PC-9 (cell line): Measurements from ENCODE around the gene RGS6. TPM values are rescaled to one million over a fixed set of nuclear protein-coding genes. Genes with fewer than 3 reads are reported as not detected.

Source experiments
- BruUV-seq: library from RNA; stranded (reverse); fragments of 400-500 nt; replicated peaks from 2 replicates; lab custom pipeline; 2021; lab: Mats Ljungman, UMichigan
- CTCF ChIA-PET: fragments of 300-600 bp; sonication (Branson Sonifier 250); formaldehyde crosslinking; loops from one replicate; lab custom pipeline; 2022; ENCODE audit warnings: antibody characterized with exemption; lab: Charles Lee
- POLR2A ChIA-PET: fragments of 300-600 bp; sonication (Branson Sonifier 250); formaldehyde crosslinking; loops from one replicate; lab custom pipeline; 2022; ENCODE audit warnings: antibody characterized with exemption; ENCODE audit not compliant: unreplicated experiment; lab: Charles Lee
- DNase-seq, 2 experiments: peaks; one replicate each; pipeline versions ENCODE4 v3.0.0 to v3.0.0-alpha.2; 2015 to 2022; ENCODE audit warnings: mixed read lengths in 1 of 2
- H2AFZ ChIP-seq: fragments of 200-600 bp; sonication (generic); 2 replicates; pipeline ENCODE4 v1.8.1; 2017; ENCODE audit warnings: antibody characterized with exemption
- H3F3A ChIP-seq: fragments of 200-600 bp; sonication (generic); 2 replicates; pipeline ENCODE4 v1.8.1; 2017; ENCODE audit warnings: antibody characterized with exemption, mild to moderate bottlenecking, low read depth; ENCODE audit not compliant: insufficient read depth
- H3K27ac ChIP-seq: fragments of 200-600 bp; sonication (generic); 2 replicates; pipeline ENCODE4 v1.6.1; 2016; ENCODE audit warnings: mixed run types
- H3K27me3 ChIP-seq: fragments of 200-600 bp; sonication (generic); 2 replicates; pipeline ENCODE4 v1.6.1; 2016; ENCODE audit warnings: low read depth, mixed run types; ENCODE audit not compliant: insufficient read depth
- H3K36me3 ChIP-seq: fragments of 200-600 bp; sonication (generic); 2 replicates; pipeline ENCODE4 v1.6.1; 2016; ENCODE audit warnings: low read depth, mixed run types
- H3K4me1 ChIP-seq: fragments of 200-600 bp; sonication (generic); replicated peaks from 2 replicates; pipeline ENCODE4 v1.6.1; 2016; ENCODE audit warnings: mixed run types; ENCODE audit not compliant: insufficient read depth
- H3K4me2 ChIP-seq: fragments of 200-600 bp; sonication (generic); 2 replicates; pipeline ENCODE4 v1.6.1; 2017; ENCODE audit warnings: mixed run types
- H3K4me3 ChIP-seq: fragments of 200-600 bp; sonication (generic); 2 replicates; pipeline ENCODE4 v1.6.1; 2016; ENCODE audit warnings: mixed run types
- H3K79me2 ChIP-seq: fragments of 200-600 bp; sonication (generic); 2 replicates; pipeline ENCODE4 v1.6.1; 2017; ENCODE audit warnings: low read depth, mixed run types
- H3K9me2 ChIP-seq: fragments of 200-600 bp; sonication (generic); 2 replicates; pipeline ENCODE4 v1.8.1; 2017; ENCODE audit warnings: mild to moderate bottlenecking; ENCODE audit not compliant: insufficient read depth
- H3K9me3 ChIP-seq: fragments of 200-600 bp; sonication (generic); 2 replicates; pipeline ENCODE4 v1.8.1; 2016; ENCODE audit warnings: low read depth; ENCODE audit not compliant: insufficient read depth
- H4K20me1 ChIP-seq: fragments of 200-600 bp; sonication (generic); 2 replicates; pipeline ENCODE4 v1.8.1; 2017; ENCODE audit not compliant: insufficient read depth
- EZH2 ChIP-seq: fragments of 200-600 bp; sonication (generic); IDR thresholded peaks from 2 replicates; pipeline ENCODE4 v1.8.0; 2017; ENCODE audit warnings: antibody characterized with exemption, low read depth
- intact Hi-C: fragments of 100-400 bp; cut with micrococcal nuclease; formaldehyde crosslinking; loops from one replicate; pipeline ENCODE4 v1.10.0; 2022; ENCODE audit not compliant: unreplicated experiment
- total RNA-seq: library from RNA; stranded (reverse); gene quantifications from 2 replicates; pipeline ENCODE4 v1.2.3, GENCODE V29; 2021
- TF ChIP-seq, protein P1 (sequence below): fragments of 200-600 bp; sonication (generic); conservative IDR thresholded peaks from 2 replicates; pipeline ENCODE4 v1.6.1; 2017; ENCODE audit warnings: mixed run types, antibody characterized with exemption, mild to moderate bottlenecking, moderate library complexity

The RGS6 gene
- total RNA-seq, 1 experiment from 2014 or later: not detected

DNA sequence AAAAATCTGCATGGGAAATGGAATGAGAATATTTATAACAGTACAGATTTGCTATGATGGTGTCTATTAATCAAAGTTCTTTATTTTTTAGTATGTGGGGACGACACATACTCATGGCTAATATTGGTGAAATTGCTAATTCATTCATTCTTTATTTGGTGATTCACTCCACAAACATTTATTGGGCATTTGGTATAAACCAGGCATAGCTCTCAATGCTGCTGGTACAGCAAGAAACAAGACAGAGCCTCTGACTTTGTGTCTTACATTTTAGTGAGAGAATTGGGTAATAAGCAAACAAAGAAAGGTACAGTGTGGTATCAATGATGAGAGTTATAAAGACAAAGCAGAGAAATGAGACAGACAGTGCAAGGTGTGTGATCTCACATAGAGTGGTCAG lies 129.5 kb downstream of the RGS6 start:
- Histone ChIP-seq H3K27ac (no peak overlapping the region), H3K4me1 (no peaks in the 10 kb centered on the region), H3K27me3 (peaks cover 5% of the 10 kb centered on the region; the same call in 1 of the 2 replicates), H3F3A (no peaks in the 10 kb centered on the region), H3K4me2 (no peak overlapping the region), H4K20me1 (no peaks in the 10 kb centered on the region), H3K9me2 (no peaks in the 10 kb centered on the region), H3K36me3 (no peaks in the 10 kb centered on the region), H3K79me2 (no peaks in the 10 kb centered on the region), H3K4me3 (no peak overlapping the region), H3K9me3 (no peaks in the 10 kb centered on the region), H2AFZ (no peak overlapping the region)
- BruUV-seq: no TSS peak
- no peak for DNase-seq
- intact Hi-C loops: no loop called here
- TF ChIP-seq, protein P1, sequence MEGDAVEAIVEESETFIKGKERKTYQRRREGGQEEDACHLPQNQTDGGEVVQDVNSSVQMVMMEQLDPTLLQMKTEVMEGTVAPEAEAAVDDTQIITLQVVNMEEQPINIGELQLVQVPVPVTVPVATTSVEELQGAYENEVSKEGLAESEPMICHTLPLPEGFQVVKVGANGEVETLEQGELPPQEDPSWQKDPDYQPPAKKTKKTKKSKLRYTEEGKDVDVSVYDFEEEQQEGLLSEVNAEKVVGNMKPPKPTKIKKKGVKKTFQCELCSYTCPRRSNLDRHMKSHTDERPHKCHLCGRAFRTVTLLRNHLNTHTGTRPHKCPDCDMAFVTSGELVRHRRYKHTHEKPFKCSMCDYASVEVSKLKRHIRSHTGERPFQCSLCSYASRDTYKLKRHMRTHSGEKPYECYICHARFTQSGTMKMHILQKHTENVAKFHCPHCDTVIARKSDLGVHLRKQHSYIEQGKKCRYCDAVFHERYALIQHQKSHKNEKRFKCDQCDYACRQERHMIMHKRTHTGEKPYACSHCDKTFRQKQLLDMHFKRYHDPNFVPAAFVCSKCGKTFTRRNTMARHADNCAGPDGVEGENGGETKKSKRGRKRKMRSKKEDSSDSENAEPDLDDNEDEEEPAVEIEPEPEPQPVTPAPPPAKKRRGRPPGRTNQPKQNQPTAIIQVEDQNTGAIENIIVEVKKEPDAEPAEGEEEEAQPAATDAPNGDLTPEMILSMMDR: no peak
- no peak for TF ChIP-seq EZH2
- ChIA-PET POLR2A (no interaction called here), CTCF (no interaction called here)

DNA sequence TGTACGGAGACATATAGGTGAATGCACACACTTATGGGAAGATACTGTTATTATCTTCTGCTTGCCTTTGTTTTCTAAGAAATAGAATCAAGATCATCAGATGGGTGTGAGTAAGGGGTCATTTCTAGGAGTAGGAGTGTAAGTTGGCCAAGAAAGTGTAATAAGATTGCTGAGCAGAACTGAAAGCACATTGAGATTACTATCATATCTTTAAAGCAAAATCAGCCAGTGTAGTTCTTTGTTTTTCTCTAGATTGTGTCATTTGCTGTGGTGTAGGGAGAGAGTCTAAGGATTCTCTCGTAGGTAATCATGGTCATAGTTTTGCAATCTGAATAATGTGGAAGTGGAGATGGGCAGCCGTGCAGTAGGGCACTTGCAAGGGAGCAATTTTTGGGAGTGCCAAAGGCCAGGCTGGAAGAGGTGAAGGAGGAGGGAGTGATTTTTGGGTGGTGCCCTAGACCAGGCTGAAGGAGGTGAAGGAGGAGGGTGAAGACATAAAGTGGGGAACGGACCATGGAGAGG lies 131.6 kb downstream of the RGS6 start:
- intact Hi-C loops: no loop called here
- H3F3A ChIP-seq: no peaks in the 10 kb centered on the region
- H3K36me3 ChIP-seq: no peaks in the 10 kb centered on the region
- H3K79me2 ChIP-seq: no peaks in the 10 kb centered on the region
- ChIA-PET CTCF (no interaction called here), POLR2A (no interaction called here)
- H2AFZ ChIP-seq: no peak overlapping the region
- H3K27ac ChIP-seq: no peak overlapping the region
- H3K9me3 ChIP-seq: no peaks in the 10 kb centered on the region
- H3K4me2 ChIP-seq: no peak overlapping the region
- peaks cover 5% of the 10 kb centered on the region; the same call in 1 of the 2 replicates for H3K27me3 ChIP-seq
- BruUV-seq: no TSS peak
- TF ChIP-seq, protein P1: no peak
- no peak for TF ChIP-seq EZH2
- H3K4me3 ChIP-seq: no peak overlapping the region
- no peak for DNase-seq
- H4K20me1 ChIP-seq: no peaks in the 10 kb centered on the region
- no peaks in the 10 kb centered on the region for H3K9me2 ChIP-seq
- no peaks in the 10 kb centered on the region for H3K4me1 ChIP-seq

DNA sequence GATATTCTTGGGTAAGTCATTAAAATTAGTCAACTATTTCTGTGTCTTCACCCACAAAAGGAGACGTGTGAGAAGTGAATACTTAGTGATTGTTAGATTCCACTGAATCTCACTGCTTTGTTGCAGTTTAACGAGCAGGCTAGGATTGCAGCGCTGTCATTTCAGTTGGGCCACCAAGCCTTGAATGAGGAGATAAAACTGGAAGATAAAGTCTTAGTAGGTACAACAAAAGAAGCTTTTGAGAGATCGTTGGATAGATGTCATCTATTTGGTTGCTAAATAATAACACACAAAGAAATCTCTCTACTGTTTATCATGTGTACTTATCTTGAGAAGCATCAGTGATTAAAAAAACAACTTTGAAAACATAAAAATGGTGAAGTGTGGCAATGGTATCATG lies 132.3 kb downstream of the RGS6 start:
- H3K4me3 ChIP-seq: no peak overlapping the region
- H3K27ac ChIP-seq: no peak overlapping the region
- H4K20me1 ChIP-seq: no peaks in the 10 kb centered on the region
- peaks cover 5% of the 10 kb centered on the region; the same call in 1 of the 2 replicates for H3K27me3 ChIP-seq
- DNase-seq: no peak
- H3K4me2 ChIP-seq: no peak overlapping the region
- H3K79me2 ChIP-seq: no peaks in the 10 kb centered on the region
- no peaks in the 10 kb centered on the region for H3F3A ChIP-seq
- intact Hi-C loops: no loop called here
- TF ChIP-seq, protein P1: no peak
- no peak for TF ChIP-seq EZH2
- no TSS peak for BruUV-seq
- H3K9me3 ChIP-seq: no peaks in the 10 kb centered on the region
- H2AFZ ChIP-seq: no peak overlapping the region
- H3K9me2 ChIP-seq: no peaks in the 10 kb centered on the region
- CTCF ChIA-PET: no interaction called here
- no peaks in the 10 kb centered on the region for H3K4me1 ChIP-seq
- POLR2A ChIA-PET: no interaction called here
- H3K36me3 ChIP-seq: no peaks in the 10 kb centered on the region
